ENCODE results near the gene SSBP3.

GRCh38 chr1:54302549-54302948, 103.6 kb downstream of the SSBP3 start:
- TF ChIP-seq, protein P1, sequence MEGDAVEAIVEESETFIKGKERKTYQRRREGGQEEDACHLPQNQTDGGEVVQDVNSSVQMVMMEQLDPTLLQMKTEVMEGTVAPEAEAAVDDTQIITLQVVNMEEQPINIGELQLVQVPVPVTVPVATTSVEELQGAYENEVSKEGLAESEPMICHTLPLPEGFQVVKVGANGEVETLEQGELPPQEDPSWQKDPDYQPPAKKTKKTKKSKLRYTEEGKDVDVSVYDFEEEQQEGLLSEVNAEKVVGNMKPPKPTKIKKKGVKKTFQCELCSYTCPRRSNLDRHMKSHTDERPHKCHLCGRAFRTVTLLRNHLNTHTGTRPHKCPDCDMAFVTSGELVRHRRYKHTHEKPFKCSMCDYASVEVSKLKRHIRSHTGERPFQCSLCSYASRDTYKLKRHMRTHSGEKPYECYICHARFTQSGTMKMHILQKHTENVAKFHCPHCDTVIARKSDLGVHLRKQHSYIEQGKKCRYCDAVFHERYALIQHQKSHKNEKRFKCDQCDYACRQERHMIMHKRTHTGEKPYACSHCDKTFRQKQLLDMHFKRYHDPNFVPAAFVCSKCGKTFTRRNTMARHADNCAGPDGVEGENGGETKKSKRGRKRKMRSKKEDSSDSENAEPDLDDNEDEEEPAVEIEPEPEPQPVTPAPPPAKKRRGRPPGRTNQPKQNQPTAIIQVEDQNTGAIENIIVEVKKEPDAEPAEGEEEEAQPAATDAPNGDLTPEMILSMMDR (optimal IDR thresholded peaks at IDR 0.05 in 1 of 3, IDR thresholded peaks at IDR 0.05 in 1 of 3, conservative IDR thresholded peaks at IDR 0.05 in 1 of 3; ENCODE audit: extremely low read depth in 1 of 3, insufficient read depth in 2 of 3, low read length in 3 of 3) = no peak
- TF ChIP-seq EZH2 (IDR thresholded peaks at IDR 0.05; ENCODE audit: low read length) = no peak
